Measurements from ENCODE around the gene SIMC1.
"Not testable (repeated sequence)": the region's sequence is repeated elsewhere in the genome, so short reads cannot be mapped to it uniquely, and the experiment has no call there.

SIMC1 gene

DNA sequence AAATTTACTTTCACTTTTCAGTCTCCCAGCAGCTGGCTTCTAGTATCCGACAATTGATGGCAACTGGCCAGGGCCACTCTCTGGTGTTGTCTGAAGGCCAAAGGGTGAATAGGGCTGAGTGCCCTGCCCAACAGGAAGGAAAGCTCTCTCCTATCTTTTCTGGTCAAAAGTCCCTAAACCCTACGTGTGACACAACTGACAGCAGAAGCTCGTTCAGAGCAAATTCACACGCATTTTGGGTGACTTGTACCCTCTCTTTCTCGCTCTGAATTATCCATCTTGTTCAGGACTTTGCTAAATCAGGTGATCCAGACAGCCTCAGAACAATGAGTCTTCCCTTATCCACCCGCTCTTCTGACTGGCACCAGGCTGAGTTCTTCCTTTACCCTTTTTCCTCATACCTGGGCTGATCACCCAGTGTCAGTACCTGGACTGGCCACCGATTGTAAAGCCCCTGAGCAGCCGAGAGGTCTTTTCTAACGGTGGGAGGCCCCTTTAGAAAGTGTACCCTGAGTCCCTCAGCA lies 21.8 kb upstream of the SIMC1 start:
- DNase-seq: not testable (repeated sequence)

DNA sequence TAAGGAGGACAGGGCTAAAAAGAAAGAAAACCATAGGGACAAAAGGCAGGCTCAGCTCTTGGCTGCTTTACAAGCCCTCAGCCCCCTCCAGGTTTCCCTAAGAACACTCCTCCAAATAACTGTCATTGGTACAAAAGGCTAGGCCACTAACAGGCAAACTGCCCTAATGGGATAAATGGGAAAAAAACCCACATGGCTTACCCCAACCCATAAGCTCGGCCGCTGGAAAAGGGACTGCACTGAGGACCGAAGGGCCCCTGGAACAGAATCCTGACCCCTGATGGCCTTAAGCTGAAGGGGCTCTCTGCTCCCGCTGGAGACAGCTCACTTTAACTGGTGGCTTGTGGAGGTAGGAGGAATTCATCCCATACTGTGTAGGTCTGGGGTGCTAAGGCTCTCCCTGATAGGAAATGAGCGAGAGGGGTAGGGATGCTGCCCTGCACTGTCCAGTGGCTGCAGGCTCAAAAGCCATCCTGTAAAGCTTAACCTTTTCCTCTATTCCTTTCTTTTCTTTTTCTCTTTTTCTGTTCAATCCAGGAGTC lies 21.0 kb upstream of the SIMC1 start:
- DNase-seq: not testable (repeated sequence)

DNA sequence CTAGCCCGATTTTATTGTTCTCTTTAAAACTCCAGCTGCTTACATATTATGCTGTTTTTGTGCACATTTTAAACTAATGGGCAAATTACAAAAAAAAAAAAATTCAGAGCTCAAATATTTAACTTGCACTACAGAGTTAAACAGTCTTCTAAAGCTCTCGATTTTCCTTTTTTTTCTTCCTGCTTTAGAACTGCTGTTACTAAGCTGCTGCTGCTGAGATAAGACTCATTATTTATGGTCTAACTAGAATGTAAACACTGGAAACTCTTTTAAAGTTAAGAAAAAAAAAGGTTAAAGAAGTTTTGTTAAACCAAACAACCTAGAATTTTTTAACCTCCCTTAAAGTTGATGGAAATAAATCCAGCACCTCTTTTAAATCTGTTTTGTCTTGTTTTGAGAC lies 20.5 kb upstream of the SIMC1 start:
- DNase-seq: not testable (repeated sequence)

DNA sequence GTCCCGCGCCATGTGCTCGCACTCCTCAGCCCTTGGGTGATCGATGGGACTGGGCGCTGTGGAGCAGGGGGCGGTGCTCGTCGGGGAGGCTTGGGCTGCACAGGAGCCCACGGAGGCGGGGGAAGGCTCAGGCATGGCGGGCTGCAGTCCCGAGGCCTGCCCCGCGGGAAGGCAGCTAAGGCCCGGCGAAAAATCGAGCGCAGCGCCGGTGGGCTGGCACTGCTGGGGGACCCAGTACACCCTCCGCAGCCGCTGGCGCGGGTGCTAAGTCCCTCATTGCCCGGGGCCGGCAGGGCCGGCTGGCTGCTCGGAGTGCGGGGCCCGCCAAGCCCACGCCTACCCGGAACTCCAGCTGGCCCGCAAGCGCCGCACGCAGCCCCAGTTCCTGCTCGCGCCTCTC lies 16.2 kb upstream of the SIMC1 start:
- not testable (repeated sequence) for DNase-seq

DNA sequence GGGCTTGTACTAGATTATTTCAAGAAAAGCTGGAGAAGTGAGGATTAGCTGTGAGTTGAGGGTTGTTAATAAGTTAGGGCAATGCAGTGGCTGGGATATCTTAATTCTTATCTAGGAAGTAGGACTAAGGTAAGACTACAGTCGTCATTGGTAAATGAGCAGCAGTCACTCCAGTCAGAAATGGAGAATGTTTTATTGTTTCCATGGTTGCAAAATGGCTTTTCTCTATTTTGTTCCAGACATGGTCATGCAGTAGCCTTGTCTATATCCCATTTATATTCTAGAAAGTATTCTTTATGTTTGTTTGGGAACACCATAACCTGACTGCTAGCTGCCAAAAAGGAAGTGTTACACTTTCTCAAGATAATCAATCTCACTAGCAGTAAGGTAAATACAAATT lies 9.9 kb upstream of the SIMC1 start:
- DNase-seq: not testable (repeated sequence)

DNA sequence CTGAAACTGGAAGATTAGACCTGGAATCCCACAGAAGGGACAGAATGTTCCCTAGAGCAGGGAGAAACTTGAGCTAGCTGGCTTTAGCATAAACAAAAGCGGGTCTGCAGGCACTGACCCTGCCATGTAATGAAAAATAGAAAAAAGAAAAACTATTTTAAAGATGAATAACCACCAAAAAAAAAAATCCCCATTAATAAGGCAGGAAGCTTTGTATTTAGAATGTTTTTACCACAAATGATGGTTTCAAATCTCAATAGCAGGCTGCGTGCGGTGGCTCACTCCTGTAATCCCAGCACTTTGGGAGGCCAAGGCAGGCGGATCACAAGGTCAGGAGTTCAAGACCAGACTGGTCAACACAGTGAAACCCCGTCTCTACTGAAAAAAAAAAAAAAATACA lies 5.0 kb upstream of the SIMC1 start:
- DNase-seq: not testable (repeated sequence)

DNA sequence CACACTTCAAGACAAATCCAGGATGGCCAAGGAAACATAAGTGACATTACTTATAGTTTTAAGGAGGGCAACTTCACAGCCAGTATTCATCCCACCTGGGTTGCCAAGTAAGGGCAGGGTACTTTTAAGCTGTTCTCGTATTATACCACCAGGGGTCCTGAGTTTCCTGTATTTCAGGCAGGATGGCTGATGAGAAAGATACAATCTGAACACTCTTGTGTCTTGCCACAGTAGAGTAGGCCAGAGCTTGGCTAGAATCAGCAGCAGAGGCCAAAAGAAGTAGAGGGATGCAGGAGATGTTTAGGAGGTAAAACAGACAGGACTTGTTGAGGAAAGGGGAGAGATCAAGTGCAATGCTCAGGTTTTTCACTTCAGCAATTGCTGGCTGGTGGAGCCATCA lies 3.1 kb upstream of the SIMC1 start:
- DNase-seq: not testable (repeated sequence)

DNA sequence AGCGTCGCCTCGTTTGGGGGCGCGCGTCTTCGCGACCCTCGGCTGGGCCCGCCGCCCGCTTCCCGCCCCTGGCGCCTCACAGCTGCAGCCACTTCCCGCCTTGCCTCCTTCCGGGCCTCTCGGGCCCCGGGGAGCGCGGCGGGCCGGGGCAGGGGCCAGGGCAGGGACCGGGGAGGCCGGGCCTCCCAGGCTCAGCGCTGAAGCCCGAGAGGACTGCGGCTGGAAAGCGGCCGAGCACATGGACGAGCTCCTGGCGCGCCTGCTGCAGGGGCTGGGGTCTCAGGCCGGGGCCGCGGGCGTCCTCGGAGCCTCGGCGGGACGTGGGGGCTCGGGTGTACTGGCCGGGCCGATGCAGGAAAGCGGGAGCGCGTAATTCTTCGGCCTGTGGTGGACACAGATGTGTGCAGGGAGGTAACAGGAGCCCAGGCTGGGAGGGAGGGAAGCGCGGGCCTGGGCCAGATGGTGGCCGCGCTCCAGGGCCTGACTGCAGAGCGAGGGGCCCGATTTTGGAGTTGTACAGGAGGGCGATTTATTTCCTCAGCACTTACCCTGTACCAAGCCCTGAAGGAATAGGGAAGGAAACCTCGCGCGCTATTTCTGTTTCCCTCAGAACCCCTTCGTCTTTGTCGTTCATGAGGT lies 540 bp downstream of the SIMC1 start:
- DNase-seq: not testable (repeated sequence)

DNA sequence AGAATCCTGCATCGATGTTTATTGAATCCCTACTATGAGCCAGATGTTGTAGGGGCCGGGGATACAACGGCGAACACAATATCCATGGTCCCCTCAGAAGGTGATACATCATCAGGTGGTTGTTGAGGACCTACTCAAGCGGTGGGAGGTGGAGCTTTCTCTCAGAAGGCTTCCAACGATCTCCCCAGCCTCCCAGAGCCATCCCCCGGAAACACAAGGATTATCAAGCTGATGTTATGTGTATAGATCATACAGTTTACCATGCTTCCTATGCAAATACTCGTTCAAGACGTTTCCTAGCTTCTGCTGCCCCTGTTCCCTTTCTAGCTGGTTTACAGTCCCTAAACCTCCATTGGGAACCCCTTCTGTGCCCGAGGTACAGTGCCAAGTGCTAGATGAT lies 1.1 kb downstream of the SIMC1 start:
- DNase-seq: not testable (repeated sequence)

DNA sequence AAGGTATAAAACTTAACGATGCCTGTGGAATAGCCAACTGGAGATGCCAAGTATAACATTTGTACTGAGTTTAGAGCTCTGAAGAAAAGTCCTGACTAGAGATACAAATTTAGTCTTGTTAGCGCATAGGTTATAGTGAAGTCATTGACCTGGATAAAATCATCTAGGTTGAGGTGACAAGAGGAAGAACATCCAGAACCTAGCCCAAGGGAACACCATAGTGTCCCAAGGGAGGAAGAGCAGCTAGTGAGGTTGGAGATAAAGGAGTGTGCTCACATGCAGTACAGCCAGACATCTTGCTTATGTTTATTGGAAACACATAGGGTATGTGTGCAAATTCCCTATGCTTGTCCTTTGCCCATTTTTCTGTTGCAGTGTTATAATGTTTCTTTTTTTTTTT lies 6.1 kb downstream of the SIMC1 start:
- not testable (repeated sequence) for DNase-seq

DNA sequence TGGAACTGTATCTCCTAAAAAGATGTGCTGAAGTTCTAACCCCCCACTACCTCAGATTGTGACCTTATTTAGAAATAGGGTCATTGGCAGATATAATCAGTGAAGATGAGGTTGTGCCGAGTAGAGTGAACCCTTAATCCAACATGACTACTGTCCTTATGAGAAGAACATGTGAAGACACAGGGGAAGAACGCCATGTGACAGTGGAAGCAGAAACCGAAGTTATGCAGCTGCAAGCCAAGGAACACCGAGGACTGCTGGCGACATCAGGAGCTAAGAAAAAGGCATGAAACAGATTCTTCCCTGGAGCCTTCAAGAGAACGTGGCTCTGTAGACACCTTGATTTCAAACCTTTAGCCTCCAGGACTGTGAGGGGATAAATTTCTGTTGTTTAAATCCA lies 6.8 kb downstream of the SIMC1 start:
- DNase-seq: not testable (repeated sequence)

DNA sequence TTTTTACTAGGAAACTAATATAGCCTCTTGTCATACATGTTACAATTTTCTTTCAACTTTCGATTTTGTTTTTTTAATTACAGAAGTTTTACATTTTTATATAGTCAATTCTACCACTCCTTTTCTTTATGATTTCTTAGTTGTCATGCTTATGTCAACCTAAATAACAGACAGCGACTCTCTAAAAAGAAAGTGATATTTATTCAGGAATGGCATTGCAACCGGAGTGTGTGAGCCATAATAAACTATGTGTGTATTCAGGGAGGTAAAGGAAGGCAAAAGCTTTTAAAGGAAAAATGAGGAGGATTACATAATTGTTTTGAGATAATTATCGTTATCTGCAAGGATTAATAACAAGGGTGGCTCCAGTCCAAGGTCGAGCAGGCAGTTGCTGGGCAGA lies 7.3 kb downstream of the SIMC1 start:
- not testable (repeated sequence) for DNase-seq

DNA sequence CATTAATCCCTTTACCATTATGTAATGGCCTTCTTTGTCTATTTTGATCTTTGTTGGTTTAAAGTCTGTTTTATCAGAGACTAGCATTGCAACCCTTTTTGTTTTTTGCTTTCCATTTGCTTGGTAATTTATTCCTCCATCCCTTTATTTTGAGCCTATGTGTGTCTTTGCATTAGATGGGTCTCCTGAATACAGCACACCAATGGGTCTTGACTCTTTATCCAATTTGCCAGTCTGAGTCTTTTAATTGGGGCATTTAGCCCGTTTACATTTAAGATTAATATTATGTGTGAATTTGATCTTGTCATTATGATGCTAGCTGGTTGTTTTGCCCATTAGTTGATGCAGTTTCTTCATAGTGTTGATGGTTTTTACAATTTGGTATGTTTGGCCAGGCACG lies 12.5 kb downstream of the SIMC1 start:
- DNase-seq: not testable (repeated sequence)

DNA sequence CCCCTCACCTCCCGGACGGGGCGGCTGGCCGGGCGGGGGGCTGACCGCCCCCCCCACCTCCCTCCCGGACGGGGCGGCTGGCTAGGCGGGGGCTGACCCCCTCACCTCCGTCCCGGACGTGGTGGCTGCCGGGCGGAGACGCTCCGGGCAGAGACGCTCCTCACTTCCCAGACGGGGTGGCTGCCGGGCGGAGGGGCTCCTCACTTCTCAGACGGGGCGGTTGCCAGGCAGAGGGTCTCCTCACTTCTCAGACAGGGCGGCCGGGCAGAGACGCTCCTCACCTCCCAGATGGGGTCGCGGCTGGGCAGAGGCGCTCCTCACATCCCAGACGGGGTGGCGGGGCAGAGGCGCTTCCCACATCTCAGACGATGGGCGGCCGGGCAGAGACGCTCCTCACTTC lies 13.9 kb downstream of the SIMC1 start:
- DNase-seq: not testable (repeated sequence)

DNA sequence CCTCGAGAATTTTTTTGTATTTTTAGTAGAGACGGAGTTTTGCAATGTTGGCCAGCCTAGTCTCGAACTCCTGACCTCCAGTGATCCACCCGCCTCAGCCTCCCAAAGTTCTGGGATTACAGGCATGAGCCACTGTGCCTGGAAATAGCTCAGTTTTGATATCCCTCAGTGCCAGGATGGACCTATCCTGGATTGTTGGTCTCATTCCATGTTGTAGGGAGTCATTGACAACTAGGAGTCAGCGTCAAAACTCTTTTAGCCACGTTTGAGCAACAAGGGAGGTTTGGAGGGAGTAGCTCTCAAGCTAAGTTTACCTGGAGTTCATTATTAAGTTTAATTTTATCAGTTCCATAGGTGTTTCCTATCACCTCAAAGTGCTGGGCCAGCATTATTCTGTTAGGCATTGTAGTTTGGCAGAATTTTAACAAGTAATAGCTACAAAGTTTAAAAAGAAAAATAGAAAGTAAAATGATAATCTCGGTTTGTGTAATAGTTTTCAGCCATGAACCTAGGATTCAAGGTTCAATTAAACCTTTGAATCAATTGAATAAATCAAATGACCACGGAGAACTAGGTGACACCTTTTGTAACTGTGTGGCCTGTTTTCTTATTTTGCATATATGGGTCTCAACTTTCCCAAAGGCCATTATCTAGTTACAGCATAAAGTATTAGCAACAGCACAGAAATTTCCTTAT lies 15.3 kb downstream of the SIMC1 start:
- not testable (repeated sequence) for DNase-seq

DNA sequence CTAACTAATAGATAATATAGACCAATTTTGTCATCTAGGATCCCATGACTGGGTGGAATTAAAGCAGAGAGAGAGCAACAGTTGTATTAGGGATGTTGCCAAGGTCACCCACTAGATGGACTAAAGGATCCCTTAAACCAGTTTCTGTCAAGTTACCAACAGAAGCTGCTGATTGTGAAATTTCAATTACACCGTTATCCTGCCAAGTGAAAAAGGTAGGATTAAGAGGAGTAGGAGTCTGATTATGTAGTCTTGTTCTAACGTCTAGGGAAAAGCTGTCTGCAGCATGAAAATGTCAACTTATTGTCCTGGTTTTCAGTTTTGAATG lies 15.8 kb downstream of the SIMC1 start:
- DNase-seq: not testable (repeated sequence)

DNA sequence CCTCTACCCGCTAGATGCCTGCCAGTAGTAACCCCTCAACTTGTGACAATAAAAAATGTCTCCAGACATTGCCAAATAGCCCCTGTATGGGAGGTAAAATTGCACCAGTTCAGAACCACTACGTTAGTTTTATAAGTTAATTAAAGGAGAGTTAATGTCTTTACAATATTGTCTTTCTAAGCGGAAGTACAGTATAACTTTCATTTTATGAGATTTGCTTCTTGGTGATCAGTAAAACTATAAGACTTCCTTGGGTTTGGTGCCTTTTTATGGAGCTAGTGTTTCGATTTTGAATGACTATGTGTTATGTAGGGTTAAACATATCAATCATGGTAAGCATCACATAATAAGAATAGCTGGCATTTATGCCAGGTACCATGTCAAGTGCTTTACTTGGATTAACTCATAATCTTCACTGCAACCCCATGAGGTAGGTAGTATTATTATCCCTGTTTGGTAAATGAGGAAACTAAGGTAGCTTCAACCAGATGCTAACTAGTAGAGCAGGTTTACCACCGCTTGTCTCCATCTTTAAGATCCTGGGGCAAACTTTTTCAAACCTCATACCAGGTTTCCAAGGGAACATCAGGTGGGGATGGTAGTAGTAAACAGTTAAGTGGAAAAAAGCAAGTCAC lies 19.8 kb downstream of the SIMC1 start:
- not testable (repeated sequence) for DNase-seq

DNA sequence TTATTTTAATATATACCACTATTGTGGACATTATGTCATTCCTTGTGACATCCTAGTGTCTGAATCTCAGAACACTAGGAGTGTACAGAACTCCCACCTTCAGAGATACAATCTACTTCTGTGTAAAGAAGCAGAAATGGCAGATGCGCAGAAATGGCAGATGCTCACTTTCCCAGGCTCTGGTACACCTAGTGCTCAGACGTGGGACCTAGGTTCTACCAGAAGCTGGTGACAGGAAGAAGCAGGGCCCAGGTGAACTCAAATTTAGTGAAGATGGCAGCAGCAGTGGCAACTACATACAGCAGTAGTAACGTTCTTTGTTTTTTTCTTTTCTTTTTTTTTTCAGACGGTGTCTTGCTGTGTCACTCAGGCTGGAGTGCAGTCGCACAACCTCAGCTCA lies 22.5 kb downstream of the SIMC1 start:
- not testable (repeated sequence) for DNase-seq

DNA sequence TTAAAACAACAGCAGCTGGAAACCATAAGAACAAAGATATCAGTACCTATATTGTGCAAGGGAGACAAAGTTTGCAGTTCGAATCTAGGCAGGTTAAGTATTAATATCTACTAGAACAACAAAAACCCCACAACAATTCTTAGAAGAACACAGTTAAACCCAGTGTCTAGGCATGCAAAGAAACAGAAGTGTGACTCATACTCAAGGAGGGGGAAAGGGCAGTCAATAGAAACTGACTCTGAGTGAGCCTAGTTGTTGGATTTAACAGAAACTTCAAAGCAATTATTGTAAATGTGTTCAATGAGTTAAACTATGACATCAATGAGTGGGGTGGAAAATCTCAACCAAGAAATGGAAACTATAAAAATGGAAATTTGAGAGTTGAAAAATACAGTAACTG lies 28.2 kb downstream of the SIMC1 start:
- DNase-seq: not testable (repeated sequence)

DNA sequence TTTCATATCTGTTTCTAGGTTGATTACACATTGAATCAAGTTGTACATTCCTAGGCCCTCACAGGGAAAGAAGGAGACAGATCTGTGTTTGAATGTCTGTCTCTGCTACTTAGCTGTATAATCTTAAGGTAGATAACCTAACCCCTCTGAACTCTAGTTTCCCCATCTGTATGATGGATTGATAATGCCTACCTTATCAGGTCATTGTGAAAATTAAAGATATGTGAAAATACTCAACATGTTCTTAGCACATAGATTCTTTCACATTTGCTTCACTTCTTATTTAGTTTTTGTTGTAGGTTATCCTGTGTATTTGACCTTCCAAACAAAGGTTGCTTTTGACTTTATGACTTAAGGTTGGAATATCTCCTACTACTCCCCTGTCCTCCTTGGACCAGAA lies 50.8 kb downstream of the SIMC1 start:
- DNase-seq: not testable (repeated sequence)

DNA sequence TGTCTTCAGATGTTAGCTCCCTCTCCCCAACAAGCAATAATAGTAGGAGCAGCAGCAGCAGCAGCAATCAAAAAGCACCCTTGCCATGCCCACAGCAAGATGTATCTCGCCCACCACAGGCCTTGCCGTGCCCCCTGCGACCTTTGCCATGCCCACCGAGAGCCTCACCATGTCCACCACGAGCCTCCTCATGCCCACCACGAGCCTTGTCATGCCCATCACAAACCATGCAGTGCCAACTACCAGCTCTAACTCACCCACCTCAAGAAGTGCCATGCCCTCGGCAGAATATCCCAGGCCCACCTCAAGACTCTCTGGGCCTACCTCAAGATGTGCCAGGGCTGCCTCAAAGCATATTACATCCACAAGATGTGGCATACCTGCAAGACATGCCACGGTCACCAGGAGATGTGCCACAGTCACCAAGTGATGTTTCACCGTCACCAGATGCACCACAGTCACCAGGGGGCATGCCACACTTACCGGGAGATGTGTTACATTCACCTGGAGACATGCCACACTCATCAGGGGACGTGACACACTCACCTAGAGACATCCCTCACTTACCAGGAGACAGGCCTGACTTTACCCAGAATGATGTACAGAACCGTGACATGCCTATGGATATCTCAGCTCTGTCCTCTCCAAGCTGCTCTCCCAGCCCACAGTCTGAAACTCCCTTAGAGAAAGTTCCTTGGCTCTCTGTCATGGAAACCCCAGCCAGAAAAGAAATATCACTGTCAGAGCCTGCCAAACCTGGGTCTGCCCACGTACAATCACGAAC lies 52.0 kb downstream of the SIMC1 start:
- DNase-seq: not testable (repeated sequence)

DNA sequence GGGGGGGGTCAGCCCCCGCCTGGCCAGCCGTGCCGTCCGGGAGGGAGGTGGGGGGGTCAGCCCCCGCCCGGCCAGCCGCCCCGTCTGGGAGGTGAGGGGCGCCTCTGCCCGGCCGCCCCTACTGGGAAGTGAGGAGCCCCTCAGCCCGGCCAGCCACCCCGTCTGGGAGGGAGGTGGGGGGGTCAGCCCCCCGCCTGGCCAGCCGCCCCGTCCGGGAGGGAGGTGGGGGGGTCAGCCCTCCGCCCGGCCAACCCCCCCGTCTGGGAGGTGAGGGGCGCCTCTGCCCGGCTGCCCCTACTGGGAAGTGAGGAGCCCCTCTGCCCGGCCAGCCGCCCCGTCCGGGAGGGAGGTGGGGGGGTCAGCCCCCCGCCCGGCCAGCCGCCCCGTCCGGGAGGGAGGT lies 67.1 kb downstream of the SIMC1 start:
- not testable (repeated sequence) for DNase-seq
